ENCODE data around the gene GALM.

Gene GALM

GRCh38 chr2:38683766-38684165 lies 17.9 kb downstream of the GALM start:
- Histone ChIP-seq H4K20me1 (ENCODE audit: low read depth, low read length) (no peaks in the 10 kb centered on the region), H3K36me3 (ENCODE audit: low read length) (no peaks in the 10 kb centered on the region), H3K4me3 (ENCODE audit: insufficient read depth, low read length, poor library complexity, severe bottlenecking) (no peak overlapping the region), H2AFZ (ENCODE audit: low read depth, low read length, severe bottlenecking) (no peak overlapping the region), H3K9me3 (ENCODE audit: insufficient read depth, low read length) (no peaks in the 10 kb centered on the region), H3K9ac (ENCODE audit: low read length) (no peak overlapping the region), H3F3A (ENCODE audit: insufficient read depth) (no peaks in the 10 kb centered on the region), H3K27ac (ENCODE audit: low read depth, low read length) (no peak overlapping the region), H3K27me3 (ENCODE audit: low read length) (no peaks in the 10 kb centered on the region), H3K4me2 (ENCODE audit: low read depth, low read length, poor library complexity, severe bottlenecking) (no peak overlapping the region), H3K79me2 (ENCODE audit: insufficient read depth, low read length) (no peaks in the 10 kb centered on the region), H3K9me2 (replicated peaks; ENCODE audit: insufficient read depth, low read length) (no peaks in the 10 kb centered on the region)
- no peak for TF ChIP-seq CTCF (IDR thresholded peaks at IDR 0.05; ENCODE audit: insufficient read depth, low read length, poor library complexity, severe bottlenecking)

GRCh38 chr2:38685116-38685735 lies 19.3 kb downstream of the GALM start:
- Histone ChIP-seq H3K79me2 (ENCODE audit: insufficient read depth, low read length) (no peaks in the 10 kb centered on the region), H3K9ac (ENCODE audit: low read length) (no peak overlapping the region), H3K9me3 (ENCODE audit: insufficient read depth, low read length) (no peaks in the 10 kb centered on the region), H3K9me2 (replicated peaks; ENCODE audit: insufficient read depth, low read length) (no peaks in the 10 kb centered on the region), H3K4me2 (ENCODE audit: low read depth, low read length, poor library complexity, severe bottlenecking) (no peak overlapping the region), H3K4me3 (ENCODE audit: insufficient read depth, low read length, poor library complexity, severe bottlenecking) (no peak overlapping the region), H2AFZ (ENCODE audit: low read depth, low read length, severe bottlenecking) (no peak overlapping the region), H3K36me3 (ENCODE audit: low read length) (no peaks in the 10 kb centered on the region), H4K20me1 (ENCODE audit: low read depth, low read length) (no peaks in the 10 kb centered on the region), H3K27me3 (ENCODE audit: low read length) (no peaks in the 10 kb centered on the region), H3K27ac (ENCODE audit: low read depth, low read length) (no peak overlapping the region), H3F3A (ENCODE audit: insufficient read depth) (no peaks in the 10 kb centered on the region)
- no peak for TF ChIP-seq EZH2phosphoT487 (conservative IDR thresholded peaks at IDR 0.05; ENCODE audit: low read length)
- TF ChIP-seq CTCF (IDR thresholded peaks at IDR 0.05; ENCODE audit: insufficient read depth, low read length, poor library complexity, severe bottlenecking), result no peak

GRCh38 chr2:38690499-38691420 lies 24.8 kb downstream of the GALM start:
- no peaks in the 10 kb centered on the region for H4K20me1 ChIP-seq (ENCODE audit: low read depth, low read length)
- no peaks in the 10 kb centered on the region for H3K9me2 ChIP-seq (replicated peaks; ENCODE audit: insufficient read depth, low read length)
- no peak overlapping the region for H3K27ac ChIP-seq (ENCODE audit: low read depth, low read length)
- no peaks in the 10 kb centered on the region for H3K36me3 ChIP-seq (ENCODE audit: low read length)
- H3K79me2 ChIP-seq (ENCODE audit: insufficient read depth, low read length), result no peaks in the 10 kb centered on the region
- TF ChIP-seq CTCF (IDR thresholded peaks at IDR 0.05; ENCODE audit: insufficient read depth, low read length, poor library complexity, severe bottlenecking), result no peak
- TF ChIP-seq EZH2phosphoT487 (conservative IDR thresholded peaks at IDR 0.05; ENCODE audit: low read length), result no peak
- no peak overlapping the region for H2AFZ ChIP-seq (ENCODE audit: low read depth, low read length, severe bottlenecking)
- no peak overlapping the region for H3K4me3 ChIP-seq (ENCODE audit: insufficient read depth, low read length, poor library complexity, severe bottlenecking)
- H3K9ac ChIP-seq (ENCODE audit: low read length), result no peak overlapping the region
- no peak overlapping the region for H3K4me2 ChIP-seq (ENCODE audit: low read depth, low read length, poor library complexity, severe bottlenecking)
- H3K27me3 ChIP-seq (ENCODE audit: low read length), result no peaks in the 10 kb centered on the region
- H3K9me3 ChIP-seq (ENCODE audit: insufficient read depth, low read length), result no peaks in the 10 kb centered on the region
- H3F3A ChIP-seq (ENCODE audit: insufficient read depth), result no peaks in the 10 kb centered on the region

All from SU-DHL-6 (cell line).